Keratinocyte (primary cell): ENCODE results near the gene SLC10A3. TPM values are rescaled to one million over a fixed set of nuclear protein-coding genes. Genes with fewer than 3 reads are reported as not detected.
"Not testable (repeated sequence)": the region's sequence is repeated elsewhere in the genome, so short reads cannot be mapped to it uniquely, and the experiment has no call there.

ENCODE experiments used
- DNase-seq: peaks from one replicate; pipeline ENCODE4 v3.0.0-alpha.2; 2011; ENCODE audit warnings: low read depth, missing footprints, low spot score
- FAIRE-seq: peaks from 2 replicates; lab custom pipeline; 2011; peaks lifted over from hg19 to GRCh38; lab: Jason Lieb, UNC
- H2AFZ ChIP-seq: 2 replicates; pipeline ENCODE4 v1.6.0; 2012; ENCODE audit warnings: low read length, control low read depth, inconsistent platforms; ENCODE audit not compliant: control insufficient read depth
- H3K27ac ChIP-seq: 2 replicates; pipeline ENCODE4 v1.5.1; 2011; ENCODE audit warnings: low read length; ENCODE audit not compliant: control insufficient read depth, insufficient read depth
- H3K27me3 ChIP-seq: 3 replicates; pipeline ENCODE4 v1.6.0; 2011; ENCODE audit warnings: low read length; ENCODE audit not compliant: control insufficient read depth, insufficient read depth; ENCODE audit errors: extremely low read depth
- H3K36me3 ChIP-seq, 2 experiments: 2 replicates in 1 of 2; 3 replicates in 1 of 2; pipeline ENCODE4 v1.5.1; 2011; ENCODE audit warnings: low read length in 2 of 2, mild to moderate bottlenecking in 1 of 2; ENCODE audit not compliant: control insufficient read depth in 2 of 2, insufficient read depth in 2 of 2; ENCODE audit errors: extremely low read depth in 1 of 2
- H3K4me1 ChIP-seq: 3 replicates; pipeline ENCODE4 v1.5.1; 2011; ENCODE audit warnings: low read length; ENCODE audit not compliant: control insufficient read depth, insufficient read depth; ENCODE audit errors: extremely low read depth
- H3K4me2 ChIP-seq: 3 replicates; pipeline ENCODE4 v1.6.0; 2011; ENCODE audit warnings: low read depth, low read length; ENCODE audit not compliant: control insufficient read depth, insufficient read depth; ENCODE audit errors: extremely low read depth
- H3K4me3 ChIP-seq, 3 experiments: fragments of 200-600 bp in 1 of 3; sonication (generic) in 1 of 3; 2 replicates in 2 of 3; 3 replicates in 1 of 3; pipeline ENCODE4 v1.5.1; 2011 to 2016; ENCODE audit warnings: low read length in 3 of 3, mild to moderate bottlenecking in 3 of 3, control low read depth in 2 of 3, inconsistent platforms in 1 of 3, low read depth in 1 of 3, mixed read lengths in 1 of 3, mixed run types in 1 of 3, moderate library complexity in 1 of 3; ENCODE audit not compliant: control insufficient read depth in 2 of 3, insufficient read depth in 2 of 3; ENCODE audit errors: extremely low read depth in 1 of 3
- H3K79me2 ChIP-seq: 2 replicates; pipeline ENCODE4 v1.6.0; 2012; ENCODE audit warnings: low read length; ENCODE audit not compliant: control insufficient read depth, insufficient read depth
- H3K9ac ChIP-seq: 3 replicates; pipeline ENCODE4 v1.6.0; 2011; ENCODE audit warnings: low read length; ENCODE audit not compliant: control insufficient read depth, insufficient read depth; ENCODE audit errors: extremely low read depth
- H3K9me1 ChIP-seq: 3 replicates; pipeline ENCODE4 v1.6.0; 2011; ENCODE audit warnings: low read length; ENCODE audit not compliant: control insufficient read depth, insufficient read depth; ENCODE audit errors: extremely low read depth
- H3K9me3 ChIP-seq: 2 replicates; pipeline ENCODE4 v1.5.1; 2012; ENCODE audit warnings: low read depth, low read length; ENCODE audit not compliant: control insufficient read depth
- H4K20me1 ChIP-seq: 3 replicates; pipeline ENCODE4 v1.6.0; 2011; ENCODE audit warnings: low read length; ENCODE audit not compliant: control insufficient read depth, insufficient read depth; ENCODE audit errors: extremely low read depth
- EZH2 ChIP-seq: IDR thresholded peaks from one replicate; pipeline ENCODE4 v1.6.1; 2012; ENCODE audit warnings: inconsistent platforms, mild to moderate bottlenecking, low read length, moderate library complexity
- dilution Hi-C: fragments of 300-500 bp; cut with MboI; formaldehyde crosslinking; loops from one replicate; pipeline ENCODE4 v1.7.0; 2020; ENCODE audit warnings: low sequenced_read_pairs; ENCODE audit not compliant: extremely low pct_ligation_motif_present
- polyA plus RNA-seq, 5 experiments: library from polyadenylated mRNA; depleted of rRNA in 3 of 5; stranded (reverse) in 3 of 5; stranded (forward) in 1 of 5; unstranded in 1 of 5; fragments of >200 nt; gene quantifications; 1 replicate in 1 of 5; 2 replicates in 3 of 5; 3 replicates in 1 of 5; pipeline versions ENCODE4 v1.2.1 to v1.2.3, GENCODE V29; 2011 to 2012; ENCODE audit warnings: missing spikeins in 2 of 5, low read depth in 1 of 5, low replicate concordance in 1 of 5
- TF ChIP-seq, protein P1 (sequence below), 3 experiments: IDR thresholded peaks in 1 of 3; conservative IDR thresholded peaks in 1 of 3; optimal IDR thresholded peaks in 1 of 3; 2 replicates in 2 of 3; 3 replicates in 1 of 3; pipeline versions ENCODE3 to v1.5.1; 2011; ENCODE audit warnings: low read length in 3 of 3, mild to moderate bottlenecking in 3 of 3, moderate library complexity in 2 of 3, control low read depth in 1 of 3, inconsistent platforms in 1 of 3; ENCODE audit not compliant: insufficient read depth in 2 of 3; ENCODE audit errors: extremely low read depth in 1 of 3

SLC10A3 gene
- polyA plus RNA-seq, 1 donor (not counting 4 experiments of a cell fraction or from before 2014, with no cell fraction given): 8.1 TPM

DNA sequence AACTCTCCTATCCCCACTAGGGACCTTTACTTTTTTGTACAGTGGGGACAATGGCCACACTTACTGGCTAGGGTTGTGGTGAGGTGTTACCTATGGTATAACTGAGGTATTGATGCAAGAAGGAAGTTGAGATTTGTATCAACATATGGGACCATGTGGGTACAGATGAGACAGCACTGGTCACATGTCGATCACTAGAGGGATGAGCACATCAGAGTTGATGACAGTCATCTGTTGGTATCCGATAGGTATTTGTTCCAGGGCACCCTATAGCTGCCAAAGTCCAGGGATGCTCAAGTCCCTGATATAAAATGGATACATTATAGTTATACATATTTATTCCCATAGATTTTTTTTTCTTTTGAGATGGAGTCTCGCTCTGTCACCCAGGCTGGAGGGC, 12.6 kb upstream of the SLC10A3 start:
- Histone ChIP-seq H3K4me3 (no peak overlapping the region), H3K9ac (no peak overlapping the region), H3K27me3 (no peaks in the 10 kb centered on the region), H3K9me3 (peaks cover 3% of the 10 kb centered on the region), H3K4me1 (no peaks in the 10 kb centered on the region), H3K9me1 (no peaks in the 10 kb centered on the region), H4K20me1 (no peaks in the 10 kb centered on the region), H3K79me2 (no peaks in the 10 kb centered on the region), H3K27ac (no peak overlapping the region), H3K4me2 (no peak overlapping the region), H3K36me3 (no peaks in the 10 kb centered on the region), H2AFZ (no peak overlapping the region)
- TF ChIP-seq, protein P1, sequence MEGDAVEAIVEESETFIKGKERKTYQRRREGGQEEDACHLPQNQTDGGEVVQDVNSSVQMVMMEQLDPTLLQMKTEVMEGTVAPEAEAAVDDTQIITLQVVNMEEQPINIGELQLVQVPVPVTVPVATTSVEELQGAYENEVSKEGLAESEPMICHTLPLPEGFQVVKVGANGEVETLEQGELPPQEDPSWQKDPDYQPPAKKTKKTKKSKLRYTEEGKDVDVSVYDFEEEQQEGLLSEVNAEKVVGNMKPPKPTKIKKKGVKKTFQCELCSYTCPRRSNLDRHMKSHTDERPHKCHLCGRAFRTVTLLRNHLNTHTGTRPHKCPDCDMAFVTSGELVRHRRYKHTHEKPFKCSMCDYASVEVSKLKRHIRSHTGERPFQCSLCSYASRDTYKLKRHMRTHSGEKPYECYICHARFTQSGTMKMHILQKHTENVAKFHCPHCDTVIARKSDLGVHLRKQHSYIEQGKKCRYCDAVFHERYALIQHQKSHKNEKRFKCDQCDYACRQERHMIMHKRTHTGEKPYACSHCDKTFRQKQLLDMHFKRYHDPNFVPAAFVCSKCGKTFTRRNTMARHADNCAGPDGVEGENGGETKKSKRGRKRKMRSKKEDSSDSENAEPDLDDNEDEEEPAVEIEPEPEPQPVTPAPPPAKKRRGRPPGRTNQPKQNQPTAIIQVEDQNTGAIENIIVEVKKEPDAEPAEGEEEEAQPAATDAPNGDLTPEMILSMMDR (optimal IDR thresholded peaks at IDR 0.05 in 1 of 3, IDR thresholded peaks at IDR 0.05 in 1 of 3, conservative IDR thresholded peaks at IDR 0.05 in 1 of 3; ENCODE audit: extremely low read depth in 1 of 3, insufficient read depth in 2 of 3, low read length in 3 of 3): no peak
- no peak for TF ChIP-seq EZH2
- dilution Hi-C loops: no loop called here
- no peak for FAIRE-seq
- DNase-seq: no peak

DNA sequence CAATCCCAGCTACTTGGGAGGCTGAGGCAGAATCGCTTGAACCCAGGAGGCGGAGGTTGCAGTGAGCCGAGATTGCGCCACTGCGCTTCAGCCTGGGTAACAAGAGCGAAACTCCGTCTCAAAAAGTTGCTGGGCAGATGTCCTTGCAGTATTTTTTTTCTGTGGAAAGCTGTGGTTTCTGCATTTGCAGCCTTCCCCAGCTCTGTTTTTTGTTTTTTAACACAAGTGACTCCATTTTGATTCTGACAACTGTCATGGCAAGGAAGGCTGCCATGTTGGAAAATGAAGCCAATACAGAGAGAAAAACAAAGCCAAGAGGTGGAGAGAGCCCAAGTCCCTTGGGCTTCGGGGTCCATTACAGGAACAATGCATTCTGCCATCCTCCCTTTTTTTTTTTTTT, 11.7 kb upstream of the SLC10A3 start:
- no peaks in the 10 kb centered on the region for H3K9me1 ChIP-seq
- TF ChIP-seq EZH2: no peak
- TF ChIP-seq, protein P1 (optimal IDR thresholded peaks at IDR 0.05 in 1 of 3, IDR thresholded peaks at IDR 0.05 in 1 of 3, conservative IDR thresholded peaks at IDR 0.05 in 1 of 3; ENCODE audit: extremely low read depth in 1 of 3, insufficient read depth in 2 of 3, low read length in 3 of 3): no peak
- DNase-seq (no peak), FAIRE-seq (no peak)
- H3K36me3 ChIP-seq: no peaks in the 10 kb centered on the region
- H3K4me1 ChIP-seq: peaks cover 2% of the 10 kb centered on the region
- H2AFZ ChIP-seq: no peak overlapping the region
- H3K9me3 ChIP-seq: peaks cover 3% of the 10 kb centered on the region
- no peak overlapping the region for H3K4me3 ChIP-seq
- H3K27ac ChIP-seq: no peak overlapping the region
- no peaks in the 10 kb centered on the region for H3K27me3 ChIP-seq
- no peak overlapping the region for H3K9ac ChIP-seq
- no peaks in the 10 kb centered on the region for H3K79me2 ChIP-seq
- no peaks in the 10 kb centered on the region for H4K20me1 ChIP-seq
- no peak overlapping the region for H3K4me2 ChIP-seq
- dilution Hi-C loops: no loop called here

DNA sequence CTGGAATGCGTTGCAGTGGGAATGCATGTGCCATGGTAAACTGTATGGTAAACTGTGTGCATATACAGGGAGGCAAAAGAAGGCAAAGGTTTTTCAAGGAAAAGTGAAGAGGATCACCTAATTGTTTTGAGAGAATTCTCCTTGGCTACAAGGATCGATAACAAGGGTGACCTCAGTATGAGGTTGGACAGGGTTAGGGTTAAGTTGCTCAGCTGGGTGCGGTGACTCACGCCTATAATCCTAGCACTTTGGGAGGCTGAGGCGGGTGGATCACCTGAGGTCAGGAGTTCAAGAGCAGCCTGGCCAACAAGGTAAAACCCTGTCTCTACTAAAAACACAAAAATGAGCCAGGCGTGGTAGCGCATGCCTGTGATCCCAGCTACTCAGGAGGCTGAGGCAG, 11.0 kb upstream of the SLC10A3 start:
- H2AFZ ChIP-seq, dilution Hi-C loops, H3K36me3 ChIP-seq, H3K27me3 ChIP-seq, FAIRE-seq, H4K20me1 ChIP-seq, H3K4me3 ChIP-seq, H3K27ac ChIP-seq, H3K4me1 ChIP-seq, H3K4me2 ChIP-seq, H3K79me2 ChIP-seq, H3K9ac ChIP-seq, H3K9me1 ChIP-seq, DNase-seq, H3K9me3 ChIP-seq: not testable (repeated sequence)

DNA sequence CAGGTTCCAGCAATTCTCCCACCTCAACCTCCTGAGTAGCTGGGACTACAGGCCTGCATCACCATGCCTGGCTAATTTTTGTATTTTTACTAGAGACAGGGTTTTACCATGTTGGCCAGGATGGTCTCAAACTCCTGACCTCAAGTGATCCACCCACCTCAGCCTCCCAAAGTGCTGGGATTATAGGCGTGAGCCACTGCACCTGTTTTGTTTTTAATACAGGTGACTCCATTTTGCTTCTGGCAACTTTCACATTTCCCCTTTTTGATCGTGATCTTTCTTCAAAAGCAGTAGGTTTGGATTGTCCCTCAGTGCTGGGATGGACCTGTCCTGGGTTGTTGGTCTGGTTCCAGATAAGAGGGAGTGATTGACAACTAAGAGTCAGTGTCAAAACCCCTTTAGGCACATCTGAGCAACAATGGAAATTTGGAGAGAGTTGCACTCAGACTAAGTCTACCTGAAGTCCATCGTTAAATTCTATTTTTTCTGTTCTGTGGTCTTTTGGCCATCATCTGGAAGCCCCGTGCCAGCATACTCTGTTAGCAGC, 6.2 kb upstream of the SLC10A3 start:
- H3K4me1 ChIP-seq, H3K4me3 ChIP-seq, H2AFZ ChIP-seq, DNase-seq, H3K27me3 ChIP-seq, H3K27ac ChIP-seq, H3K9me1 ChIP-seq, FAIRE-seq, H3K9ac ChIP-seq, H4K20me1 ChIP-seq, dilution Hi-C loops, H3K36me3 ChIP-seq, H3K79me2 ChIP-seq, H3K4me2 ChIP-seq, H3K9me3 ChIP-seq: not testable (repeated sequence)
